ENCODE results near the gene MMP24OS.
A peak's percentile ranks its signal among the peaks of the same experiment; 100 is the strongest.

The MMP24OS gene

GRCh38 chr20:35305682-35306556, 28.0 kb upstream of the MMP24OS start:
- DNase-seq, result no peak

GRCh38 chr20:35304956-35305355, 27.0 kb upstream of the MMP24OS start:
- DNase-seq, result no peak

GRCh38 chr20:35303735-35304491, 26.0 kb upstream of the MMP24OS start:
- peak; percentile 30 for DNase-seq

GRCh38 chr20:35303382-35303734, 25.4 kb upstream of the MMP24OS start:
- DNase-seq, result no peak

GRCh38 chr20:35302421-35303335, 24.8 kb upstream of the MMP24OS start:
- no peak for DNase-seq

GRCh38 chr20:35301426-35301825, 23.5 kb upstream of the MMP24OS start:
- no peak for DNase-seq

DNA sequence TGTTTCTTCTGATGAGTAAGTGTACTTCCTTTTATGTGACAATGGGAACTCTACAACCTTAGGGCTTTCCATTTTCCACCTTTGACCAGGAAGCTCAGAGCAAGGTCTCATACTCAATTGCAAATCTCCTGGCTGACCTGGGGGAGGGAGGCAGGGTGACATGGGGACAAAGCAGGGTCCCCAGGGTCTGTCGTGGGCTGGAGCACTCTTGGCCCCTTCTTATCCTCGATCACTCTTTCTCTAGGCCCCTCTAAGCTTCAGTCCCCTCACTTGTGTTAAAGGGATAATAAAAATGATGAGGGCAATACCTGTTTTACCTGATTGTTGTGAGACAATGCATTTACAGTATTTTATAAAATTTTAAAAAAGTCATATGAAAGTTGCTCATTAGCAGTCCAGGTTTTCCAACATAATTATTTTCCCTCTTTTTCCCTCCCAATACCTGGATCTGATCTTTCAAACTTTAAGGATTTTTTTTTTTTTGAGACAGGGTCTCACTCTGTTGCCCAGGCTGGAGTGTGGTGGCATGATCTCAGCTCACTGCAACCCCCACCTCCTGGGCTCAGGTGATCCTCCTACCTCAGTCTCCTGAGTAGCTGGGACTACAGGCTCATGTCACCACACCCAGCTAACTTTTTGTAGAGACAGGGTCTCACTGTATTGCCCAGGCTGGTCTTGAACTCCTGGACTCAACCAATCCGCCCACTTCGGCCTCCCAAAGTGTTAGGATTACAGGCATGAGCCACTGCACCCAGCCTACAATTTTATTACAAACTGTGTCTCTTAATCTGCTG, 22.7 kb upstream of the MMP24OS start:
- no peak for DNase-seq

DNA sequence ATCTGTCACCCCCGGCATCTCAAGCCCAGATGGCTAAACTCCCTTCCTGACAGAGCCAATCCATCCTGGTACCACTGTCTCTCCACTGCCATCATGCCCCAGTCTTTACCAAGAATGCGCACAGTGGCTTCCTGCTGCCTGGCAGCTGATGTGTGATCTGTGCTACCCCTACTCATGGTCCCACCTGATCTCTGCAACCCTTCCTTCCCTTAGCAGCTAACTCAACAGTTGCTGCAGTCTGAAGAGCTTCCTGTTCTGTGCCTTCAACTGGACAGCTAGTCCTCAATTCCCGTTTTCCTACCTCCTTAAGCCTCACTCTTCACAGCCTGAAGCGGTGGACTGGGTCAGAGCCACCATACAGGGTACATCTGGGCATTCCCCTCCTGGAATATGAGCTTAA, 21.9 kb upstream of the MMP24OS start:
- DNase-seq, result no peak

DNA sequence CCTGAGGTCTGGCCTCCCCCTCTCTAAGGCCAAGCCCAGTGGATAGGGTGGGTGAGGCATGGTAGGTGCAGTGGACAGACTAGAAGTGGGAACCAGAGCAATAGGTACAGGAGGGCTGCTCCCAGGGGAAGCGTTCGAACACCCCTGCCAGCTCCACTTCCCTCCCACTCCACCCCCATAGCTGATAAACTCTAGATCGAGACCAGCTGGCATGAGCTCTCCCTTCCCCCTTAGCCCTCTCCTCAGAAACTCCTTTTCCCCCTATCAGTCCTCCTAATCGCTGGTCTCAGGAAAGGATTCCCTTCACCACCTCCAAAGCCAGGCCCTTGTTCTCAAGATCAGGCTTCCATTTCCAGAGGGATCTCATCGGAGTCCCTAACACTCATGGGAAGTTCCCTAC, 20.3 kb upstream of the MMP24OS start:
- no peak for DNase-seq

DNA sequence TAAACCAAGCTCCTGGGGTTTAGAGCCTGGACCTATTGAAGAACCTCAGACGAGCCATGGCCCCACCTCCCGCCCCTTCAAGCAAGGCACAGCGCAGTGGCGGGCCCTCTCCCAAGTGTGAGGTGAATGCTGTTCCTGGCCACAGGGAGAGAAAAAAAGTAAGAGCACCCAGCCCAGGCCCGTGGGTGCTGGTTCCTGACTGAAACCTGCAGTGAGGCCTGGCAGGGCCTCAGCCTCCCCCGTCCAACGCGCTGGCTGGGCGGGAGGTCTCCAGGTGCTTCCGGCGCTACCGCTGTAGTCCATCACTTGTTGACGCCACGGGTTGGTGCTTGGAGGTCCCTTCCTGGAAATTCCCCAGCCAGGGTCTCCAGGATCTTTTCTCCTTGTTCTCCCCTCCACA, 19.8 kb upstream of the MMP24OS start:
- no peak for DNase-seq

- DNase-seq, result no peak
Observed at GRCh38 chr20:35297155-35297554, 19.2 kb upstream of the MMP24OS start.

GRCh38 chr20:35296101-35296554, 18.2 kb upstream of the MMP24OS start:
- DNase-seq, result no peak

GRCh38 chr20:35295674-35296073, 17.8 kb upstream of the MMP24OS start:
- DNase-seq, result no peak

- no peak for DNase-seq
Observed at GRCh38 chr20:35295058-35295457, 17.1 kb upstream of the MMP24OS start.

DNA sequence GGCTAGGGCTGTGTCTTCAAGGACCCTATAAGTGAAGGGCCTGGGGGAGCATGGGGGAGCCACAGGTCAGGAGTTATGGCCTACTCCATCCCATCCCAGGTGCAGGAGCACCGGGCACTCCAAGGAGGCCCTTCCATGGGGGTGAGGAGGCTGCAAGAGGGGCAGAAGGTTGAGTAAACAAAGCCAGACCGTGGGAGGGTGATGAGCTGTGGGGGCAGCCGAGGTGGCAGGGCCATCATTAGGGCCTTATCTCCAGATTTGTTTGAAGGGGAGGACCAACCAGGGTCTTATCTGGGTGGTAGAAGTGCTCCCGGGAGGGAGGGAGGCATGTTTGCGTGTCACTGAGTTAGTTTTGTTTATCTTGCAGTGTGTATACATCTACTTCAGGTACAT, 16.4 kb upstream of the MMP24OS start:
- DNase-seq, result no peak

- no peak for DNase-seq
Observed at GRCh38 chr20:35293303-35294292, 15.7 kb upstream of the MMP24OS start.

DNA sequence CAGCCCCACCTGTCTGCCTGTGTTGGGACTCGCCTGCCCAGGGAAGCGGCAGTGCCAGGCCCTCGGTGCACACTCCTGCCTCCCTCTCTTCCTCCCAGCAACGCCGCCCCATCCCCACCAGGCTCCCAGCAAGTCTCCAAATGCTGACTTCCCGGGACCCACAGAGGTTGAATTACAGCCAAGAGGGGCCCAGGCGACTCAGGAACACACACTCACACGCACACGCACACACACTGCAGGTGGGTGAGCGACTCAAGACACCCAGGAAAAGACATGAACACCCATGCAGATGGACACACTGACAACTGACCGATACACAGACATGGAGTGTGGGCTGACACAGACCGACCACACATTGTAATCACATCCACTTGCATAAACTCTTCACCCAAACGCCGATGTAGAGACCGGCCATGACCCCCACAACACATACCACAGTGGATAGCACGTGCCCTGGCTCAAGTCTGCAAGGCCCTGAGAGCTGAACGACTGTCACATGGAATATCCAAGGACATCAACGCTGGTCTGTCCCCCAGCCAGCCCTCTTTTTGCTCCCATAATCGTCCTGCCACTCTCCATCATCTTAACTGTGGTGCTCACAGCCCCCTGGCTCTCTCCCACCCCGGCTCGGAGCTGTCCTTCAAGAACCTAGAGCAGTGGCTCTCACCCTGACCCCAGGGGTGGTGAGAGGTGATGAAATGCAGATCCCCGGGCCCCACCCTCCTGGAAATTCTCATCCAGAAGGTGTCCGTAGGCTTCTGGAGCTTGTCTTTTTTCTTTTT, 14.8 kb upstream of the MMP24OS start:
- no peak for DNase-seq

- DNase-seq, result no peak
Observed at GRCh38 chr20:35291654-35292503, 14.0 kb upstream of the MMP24OS start, which contains the start of gene FAM83C. Gene FAM83C (minus strand): TSS chr20:35292425. CDS start chr20:35292304, 121 bp downstream.

- no peak for DNase-seq
Observed at GRCh38 chr20:35290887-35291417, 13.0 kb upstream of the MMP24OS start.

All from NCI-H1436 treated with DMSO at 0.1 percent for 48 hours (cell line).